HEK293 (cell line): ENCODE results near the gene B4GALNT4.

Experiments used
- HOXA7 ChIP-seq: sonication (generic); formaldehyde crosslinking; IDR thresholded peaks from 2 replicates; pipeline ENCODE4 v1.8.1; 2022; ENCODE audit warnings: missing genetic modification reagents, borderline replicate concordance
- YY2 ChIP-seq: fragments of 450-650 bp; formaldehyde crosslinking; IDR thresholded peaks from 2 replicates; pipeline ENCODE4 v1.5.1; 2016; ENCODE audit warnings: missing biosample characterization, missing genetic modification characterization
- ZBTB21 ChIP-seq: fragments of 450-650 bp; formaldehyde crosslinking; IDR thresholded peaks from 2 replicates; pipeline ENCODE4 v1.5.1; 2017; ENCODE audit warnings: missing biosample characterization, missing genetic modification characterization
- ZNF146 ChIP-seq: fragments of 450-650 bp; formaldehyde crosslinking; IDR thresholded peaks from 2 replicates; pipeline ENCODE4 v1.5.1; 2016; ENCODE audit warnings: missing biosample characterization, missing genetic modification characterization
- ZNF24 ChIP-seq: fragments of 450-650 bp; formaldehyde crosslinking; IDR thresholded peaks from 2 replicates; pipeline ENCODE4 v1.5.1; 2016; ENCODE audit warnings: missing biosample characterization, missing genetic modification characterization
- ZNF707 ChIP-seq: fragments of 450-650 bp; formaldehyde crosslinking; IDR thresholded peaks from 2 replicates; pipeline ENCODE4 v1.5.1; 2016; ENCODE audit warnings: missing biosample characterization, missing genetic modification characterization
- ZXDB ChIP-seq: fragments of 450-650 bp; formaldehyde crosslinking; IDR thresholded peaks from 2 replicates; pipeline ENCODE4 v1.5.1; 2016; ENCODE audit warnings: missing biosample characterization, missing genetic modification characterization
- TF ChIP-seq, protein P1 (sequence below): sonication (generic); formaldehyde crosslinking; IDR thresholded peaks from 2 replicates; pipeline ENCODE4 v1.8.1; 2022; ENCODE audit warnings: mild to moderate bottlenecking, moderate library complexity, missing genetic modification reagents
- TF ChIP-seq, protein P2 (sequence below): fragments of 450-650 bp; formaldehyde crosslinking; IDR thresholded peaks from 2 replicates; pipeline ENCODE4 v1.5.1; 2016; ENCODE audit warnings: missing biosample characterization, missing genetic modification characterization
- TF ChIP-seq, protein P3 (sequence below): fragments of 450-650 bp; formaldehyde crosslinking; IDR thresholded peaks from 2 replicates; pipeline ENCODE4 v1.5.1; 2016; ENCODE audit warnings: missing biosample characterization, missing genetic modification characterization

DNA sequence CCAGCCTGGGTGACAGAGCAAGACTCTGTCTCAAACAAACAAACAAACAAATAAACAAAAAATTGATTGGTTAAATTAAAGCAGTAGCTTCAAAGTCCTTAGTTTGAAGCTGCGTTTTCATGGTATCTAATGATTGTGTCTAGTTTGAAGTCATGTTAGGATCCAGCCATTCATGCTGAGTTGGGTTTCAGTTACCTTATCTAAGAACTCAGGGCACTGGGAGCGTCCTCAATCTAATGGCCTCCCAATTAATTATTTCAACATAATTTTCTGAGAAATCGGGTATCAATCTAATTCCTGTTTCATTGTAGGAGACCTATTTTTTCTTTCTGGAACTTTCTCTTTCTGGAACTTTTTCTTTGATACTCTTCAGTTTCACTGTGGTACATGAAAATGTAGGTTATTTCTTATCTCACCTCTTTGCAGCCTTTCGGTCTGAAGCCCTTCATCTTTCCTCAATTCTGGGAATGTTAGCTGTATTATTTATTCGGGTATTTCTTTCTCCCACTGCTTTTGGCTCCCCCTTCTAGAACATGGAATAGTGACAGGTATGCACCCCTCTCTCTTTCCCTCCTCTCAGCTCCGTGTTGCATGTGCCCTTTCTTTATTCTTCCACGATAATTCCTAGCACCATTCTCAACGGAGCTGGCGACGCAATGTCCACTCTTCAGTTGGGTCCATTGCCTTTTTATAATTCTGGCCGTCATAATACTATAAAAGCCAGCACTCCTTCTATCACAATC, 24.3 kb upstream of the B4GALNT4 start:
- TF ChIP-seq, protein P1, sequence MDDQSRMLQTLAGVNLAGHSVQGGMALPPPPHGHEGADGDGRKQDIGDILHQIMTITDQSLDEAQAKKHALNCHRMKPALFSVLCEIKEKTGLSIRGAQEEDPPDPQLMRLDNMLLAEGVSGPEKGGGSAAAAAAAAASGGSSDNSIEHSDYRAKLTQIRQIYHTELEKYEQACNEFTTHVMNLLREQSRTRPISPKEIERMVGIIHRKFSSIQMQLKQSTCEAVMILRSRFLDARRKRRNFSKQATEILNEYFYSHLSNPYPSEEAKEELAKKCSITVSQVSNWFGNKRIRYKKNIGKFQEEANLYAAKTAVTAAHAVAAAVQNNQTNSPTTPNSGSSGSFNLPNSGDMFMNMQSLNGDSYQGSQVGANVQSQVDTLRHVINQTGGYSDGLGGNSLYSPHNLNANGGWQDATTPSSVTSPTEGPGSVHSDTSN (CRISPR knock-in tag), result no peak
- TF ChIP-seq ZNF24 (no peak), ZNF146 (tag by site-specific recombination) (no peak), YY2 (tag by site-specific recombination) (no peak), HOXA7 (no peak), ZXDB (tag by site-specific recombination) (no peak), ZNF707 (no peak), ZBTB21 (no peak)
- TF ChIP-seq, protein P2, sequence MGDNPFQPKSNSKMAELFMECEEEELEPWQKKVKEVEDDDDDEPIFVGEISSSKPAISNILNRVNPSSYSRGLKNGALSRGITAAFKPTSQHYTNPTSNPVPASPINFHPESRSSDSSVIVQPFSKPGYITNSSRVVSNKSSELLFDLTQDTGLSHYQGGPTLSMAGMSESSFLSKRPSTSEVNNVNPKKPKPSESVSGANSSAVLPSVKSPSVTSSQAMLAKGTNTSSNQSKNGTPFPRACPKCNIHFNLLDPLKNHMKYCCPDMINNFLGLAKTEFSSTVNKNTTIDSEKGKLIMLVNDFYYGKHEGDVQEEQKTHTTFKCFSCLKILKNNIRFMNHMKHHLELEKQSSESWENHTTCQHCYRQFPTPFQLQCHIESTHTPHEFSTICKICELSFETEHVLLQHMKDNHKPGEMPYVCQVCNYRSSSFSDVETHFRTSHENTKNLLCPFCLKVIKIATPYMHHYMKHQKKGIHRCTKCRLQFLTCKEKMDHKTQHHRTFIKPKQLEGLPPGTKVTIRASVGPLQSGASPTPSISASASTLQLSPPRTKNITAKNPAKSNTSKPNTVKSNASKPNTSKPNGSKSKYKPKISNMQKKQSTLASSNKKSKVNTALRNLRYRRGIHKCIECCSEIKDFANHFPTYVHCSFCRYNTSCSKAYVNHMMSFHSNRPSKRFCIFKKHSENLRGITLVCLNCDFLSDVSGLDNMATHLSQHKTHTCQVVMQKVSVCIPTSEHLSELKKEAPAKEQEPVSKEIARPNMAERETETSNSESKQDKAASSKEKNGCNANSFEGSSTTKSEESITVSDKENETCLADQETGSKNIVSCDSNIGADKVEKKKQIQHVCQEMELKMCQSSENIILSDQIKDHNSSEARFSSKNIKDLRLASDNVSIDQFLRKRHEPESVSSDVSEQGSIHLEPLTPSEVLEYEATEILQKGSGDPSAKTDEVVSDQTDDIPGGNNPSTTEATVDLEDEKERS (tag by site-specific recombination), result no peak
- TF ChIP-seq, protein P3, sequence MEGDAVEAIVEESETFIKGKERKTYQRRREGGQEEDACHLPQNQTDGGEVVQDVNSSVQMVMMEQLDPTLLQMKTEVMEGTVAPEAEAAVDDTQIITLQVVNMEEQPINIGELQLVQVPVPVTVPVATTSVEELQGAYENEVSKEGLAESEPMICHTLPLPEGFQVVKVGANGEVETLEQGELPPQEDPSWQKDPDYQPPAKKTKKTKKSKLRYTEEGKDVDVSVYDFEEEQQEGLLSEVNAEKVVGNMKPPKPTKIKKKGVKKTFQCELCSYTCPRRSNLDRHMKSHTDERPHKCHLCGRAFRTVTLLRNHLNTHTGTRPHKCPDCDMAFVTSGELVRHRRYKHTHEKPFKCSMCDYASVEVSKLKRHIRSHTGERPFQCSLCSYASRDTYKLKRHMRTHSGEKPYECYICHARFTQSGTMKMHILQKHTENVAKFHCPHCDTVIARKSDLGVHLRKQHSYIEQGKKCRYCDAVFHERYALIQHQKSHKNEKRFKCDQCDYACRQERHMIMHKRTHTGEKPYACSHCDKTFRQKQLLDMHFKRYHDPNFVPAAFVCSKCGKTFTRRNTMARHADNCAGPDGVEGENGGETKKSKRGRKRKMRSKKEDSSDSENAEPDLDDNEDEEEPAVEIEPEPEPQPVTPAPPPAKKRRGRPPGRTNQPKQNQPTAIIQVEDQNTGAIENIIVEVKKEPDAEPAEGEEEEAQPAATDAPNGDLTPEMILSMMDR, result no peak
